ENCODE measurements around the gene GORASP2. TPM values are rescaled to one million over a fixed set of nuclear protein-coding genes. Genes with fewer than 3 reads are reported as not detected.

The GORASP2 gene
- total and polyA plus RNA-seq, 4 experiments from 2014 or later = 82.4 to 116 (median 97.1) TPM

DNA sequence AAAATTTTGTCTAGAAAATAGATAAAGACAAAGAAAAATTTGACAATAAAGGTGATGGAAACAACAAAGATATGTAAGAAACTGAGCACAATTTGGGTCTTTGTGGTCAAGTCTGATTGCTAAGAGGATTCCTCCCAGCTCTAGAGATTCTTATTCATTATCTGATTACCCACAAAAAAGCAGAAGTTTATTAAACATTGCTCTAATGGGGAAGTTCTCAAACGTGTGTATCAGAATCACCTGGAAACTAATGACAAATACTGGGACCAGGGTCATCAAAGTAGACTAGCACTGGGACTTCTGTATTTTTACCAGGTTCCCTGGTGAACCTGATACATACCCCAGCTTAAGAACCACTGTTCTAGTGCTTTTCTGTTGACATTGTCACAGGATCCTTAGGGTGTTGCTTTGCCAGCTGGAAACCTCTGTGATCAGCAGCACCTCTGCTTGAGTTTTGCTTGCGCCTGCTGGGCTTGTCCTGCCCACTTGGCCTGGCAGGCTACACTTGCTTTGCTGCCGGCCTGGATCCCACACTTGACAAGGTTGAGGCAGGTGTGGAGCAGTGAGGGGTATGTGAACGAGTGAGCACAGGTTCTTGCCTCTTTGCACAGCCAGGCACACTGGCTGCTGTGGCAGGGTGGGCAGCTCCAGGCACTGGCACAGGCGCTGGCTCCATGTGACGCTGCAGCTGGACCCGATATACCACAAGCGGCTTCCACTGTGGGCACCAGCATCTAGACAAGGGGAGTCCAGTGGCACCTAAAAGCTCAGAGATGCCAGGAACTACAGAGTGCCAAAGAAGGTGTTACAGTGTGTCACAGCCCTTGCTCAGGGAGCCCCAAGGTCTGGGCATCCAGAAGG lies 6.2 kb upstream of the GORASP2 start:
- ChIA-PET POLR2A (ENCODE audit: partially characterized antibody) (no interaction called here), CTCF (ENCODE audit: partially characterized antibody) (interaction anchor here (0.6 to 1.4 kb wide), 2 partner anchors 50 to 164 kb away, joined by 3 read pairs; no protein-coding TSS in a partner anchor)
- Histone ChIP-seq H3K36me3 (ENCODE audit: insufficient read depth, low read length) (no peaks in the 10 kb centered on the region), H3K4me1 (ENCODE audit: insufficient read depth, low read length) (peaks cover 1% of the 10 kb centered on the region), H3K27me3 (ENCODE audit: insufficient read depth, low read length) (no peaks in the 10 kb centered on the region), H3K9me3 (ENCODE audit: control insufficient read depth in 1 of 2, low read length in 2 of 2) (peaks cover 0 to 4% of the 10 kb centered on the region in 2 donors), H3K4me3 (ENCODE audit: low read length in 2 of 2) (no peak overlapping the region), H3K27ac (ENCODE audit: low read depth, low read length) (no peak overlapping the region)
- Mint-ChIP-seq H3K4me1 (peaks cover 0 to under 1% (median under 1%) of the 10 kb centered on the region in 4 donors), H3K36me3 (peaks cover 0 to under 1% of the 10 kb centered on the region in 2 donors), H3K27me3 (no peaks in the 10 kb centered on the region), H3K4me3 (no peak overlapping the region), H3K27ac (no peak overlapping the region), H3K9me3 (peaks cover 0 to 8% (median 5%) of the 10 kb centered on the region in 8 donors)
- DNase-seq = no peak
- intact Hi-C loops (cut with micrococcal nuclease) = no loop called here

DNA sequence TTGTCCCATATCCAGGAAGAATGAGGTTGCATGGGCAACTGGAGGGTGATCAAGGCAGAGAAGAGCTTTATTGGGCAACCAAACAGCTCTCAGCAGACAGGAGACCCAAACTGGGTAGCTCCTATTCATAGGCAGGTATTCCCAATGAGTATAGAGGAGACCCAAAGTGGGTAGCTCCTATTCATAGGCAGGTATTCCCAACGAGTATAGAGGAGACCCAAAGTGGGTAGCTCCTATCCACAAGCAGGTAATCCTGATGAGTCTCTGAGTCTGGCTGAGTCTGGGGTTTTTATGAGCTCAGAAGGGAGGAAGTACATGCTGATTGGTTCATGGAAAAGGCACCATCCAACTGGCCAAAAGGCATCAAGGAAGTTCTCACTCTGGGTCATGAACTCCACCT lies 5.3 kb upstream of the GORASP2 start:
- Histone ChIP-seq H3K27me3 (ENCODE audit: insufficient read depth, low read length) (no peaks in the 10 kb centered on the region), H3K4me1 (ENCODE audit: insufficient read depth, low read length) (peaks cover 9% of the 10 kb centered on the region), H3K27ac (ENCODE audit: low read depth, low read length) (no peak overlapping the region), H3K36me3 (ENCODE audit: insufficient read depth, low read length) (no peaks in the 10 kb centered on the region), H3K4me3 (ENCODE audit: low read length in 2 of 2) (no peak overlapping the region), H3K9me3 (ENCODE audit: control insufficient read depth in 1 of 2, low read length in 2 of 2) (peaks cover 0 to 4% of the 10 kb centered on the region in 2 donors)
- ChIA-PET POLR2A (ENCODE audit: partially characterized antibody) (no interaction called here), CTCF (ENCODE audit: partially characterized antibody) (interaction anchor here (1.5 kb wide), 1 partner anchor 49 kb away, joined by 4 read pairs; no protein-coding TSS in a partner anchor)
- no peak overlapping the region for H3K27ac Mint-ChIP-seq
- no peak overlapping the region for H3K4me3 Mint-ChIP-seq
- intact Hi-C loops (cut with micrococcal nuclease) = no loop called here
- no peaks in the 10 kb centered on the region for H3K36me3 Mint-ChIP-seq
- H3K4me1 Mint-ChIP-seq = peaks cover 4 to 9% (median 8%) of the 10 kb centered on the region in 4 donors
- no peak for DNase-seq
- H3K9me3 Mint-ChIP-seq = peaks cover 0 to 5% (median 0%) of the 10 kb centered on the region in 8 donors
- H3K27me3 Mint-ChIP-seq = no peaks in the 10 kb centered on the region

DNA sequence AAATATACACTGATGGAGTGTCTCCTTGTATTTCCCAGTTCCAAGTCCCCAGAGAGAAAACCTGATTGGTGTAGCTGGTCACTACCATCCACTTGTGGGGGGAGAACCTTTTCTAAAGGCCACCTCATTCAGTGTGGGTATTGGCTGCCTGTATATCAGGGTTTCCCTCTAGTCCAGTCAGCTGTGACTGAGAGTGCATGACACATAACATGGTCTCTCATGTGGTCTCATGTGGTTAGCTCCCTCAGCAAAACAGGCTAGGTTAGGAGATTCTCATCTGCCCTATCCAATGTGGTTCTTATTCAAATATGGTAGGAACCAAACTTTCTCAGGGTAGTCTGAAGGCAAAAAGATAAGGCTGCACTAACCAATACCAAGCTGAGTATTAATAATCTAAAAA lies 4.1 kb upstream of the GORASP2 start:
- Histone ChIP-seq H3K4me1 (ENCODE audit: insufficient read depth, low read length) (peaks cover 9% of the 10 kb centered on the region), H3K4me3 (ENCODE audit: low read length in 2 of 2) (no peak overlapping the region), H3K36me3 (ENCODE audit: insufficient read depth, low read length) (no peaks in the 10 kb centered on the region), H3K27ac (ENCODE audit: low read depth, low read length) (no peak overlapping the region), H3K9me3 (ENCODE audit: control insufficient read depth in 1 of 2, low read length in 2 of 2) (peaks cover 0 to 4% of the 10 kb centered on the region in 2 donors), H3K27me3 (ENCODE audit: insufficient read depth, low read length) (no peaks in the 10 kb centered on the region)
- peaks cover 4 to 12% (median 9%) of the 10 kb centered on the region in 4 donors for H3K4me1 Mint-ChIP-seq
- ChIA-PET POLR2A (ENCODE audit: partially characterized antibody) (no interaction called here), CTCF (ENCODE audit: partially characterized antibody) (interaction anchor here (1.5 kb wide), 1 partner anchor 48 kb away, joined by 4 read pairs; no protein-coding TSS in a partner anchor)
- DNase-seq = no peak
- no peaks in the 10 kb centered on the region for H3K27me3 Mint-ChIP-seq
- intact Hi-C loops (cut with micrococcal nuclease) = loop anchor here (5.0 kb wide), 2 partner anchors 1172 to 1343 kb away; partner anchors contain the start of gene PPIG
- no peak overlapping the region for H3K4me3 Mint-ChIP-seq
- H3K27ac Mint-ChIP-seq = no peak overlapping the region
- peaks cover 0 to 1% of the 10 kb centered on the region in 2 donors for H3K36me3 Mint-ChIP-seq
- peaks cover 0 to 1% (median 0%) of the 10 kb centered on the region in 8 donors for H3K9me3 Mint-ChIP-seq

DNA sequence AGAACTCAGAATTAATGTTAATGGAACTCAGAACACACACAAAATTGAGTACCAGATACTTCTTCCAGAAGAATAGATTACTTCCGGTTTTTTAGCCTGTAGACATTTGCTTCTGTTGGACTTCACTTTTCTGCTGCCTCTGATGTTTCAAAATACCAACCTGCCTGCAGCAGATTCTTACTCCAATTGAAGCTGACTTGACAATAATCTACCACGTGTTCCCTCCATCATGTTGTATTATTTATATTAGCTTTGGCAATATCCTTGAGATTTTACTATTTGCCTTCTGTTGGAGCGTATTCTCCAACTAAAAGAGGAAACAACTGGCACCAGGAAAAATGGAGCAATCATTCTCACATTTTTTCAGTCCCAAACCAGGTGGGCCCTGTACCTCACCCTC lies 3.1 kb upstream of the GORASP2 start:
- DNase-seq = no peak
- no peak overlapping the region for H3K27ac ChIP-seq (ENCODE audit: low read depth, low read length)
- Mint-ChIP-seq H3K27me3 (no peaks in the 10 kb centered on the region), H3K4me1 (peaks cover 12 to 22% (median 17%) of the 10 kb centered on the region in 4 donors), H3K4me3 (no peak overlapping the region), H3K9me3 (peaks cover 0 to 1% (median 0%) of the 10 kb centered on the region in 8 donors), H3K27ac (no peak overlapping the region), H3K36me3 (peaks cover 0 to 9% of the 10 kb centered on the region in 2 donors)
- no peak overlapping the region for H3K4me3 ChIP-seq (ENCODE audit: low read length in 2 of 2)
- intact Hi-C loops (cut with micrococcal nuclease) = loop anchor here (5.0 kb wide), 2 partner anchors 1171 to 1344 kb away; partner anchors contain the start of gene PPIG
- ChIA-PET POLR2A (ENCODE audit: partially characterized antibody) (no interaction called here), CTCF (ENCODE audit: partially characterized antibody) (interaction anchor here (1.4 kb wide), 1 partner anchor 51 kb away, joined by 4 read pairs; no protein-coding TSS in a partner anchor)
- peaks cover 15% of the 10 kb centered on the region for H3K4me1 ChIP-seq (ENCODE audit: insufficient read depth, low read length)
- H3K36me3 ChIP-seq (ENCODE audit: insufficient read depth, low read length) = no peaks in the 10 kb centered on the region
- peaks cover 0 to 4% of the 10 kb centered on the region in 2 donors for H3K9me3 ChIP-seq (ENCODE audit: control insufficient read depth in 1 of 2, low read length in 2 of 2)
- no peaks in the 10 kb centered on the region for H3K27me3 ChIP-seq (ENCODE audit: insufficient read depth, low read length)

DNA sequence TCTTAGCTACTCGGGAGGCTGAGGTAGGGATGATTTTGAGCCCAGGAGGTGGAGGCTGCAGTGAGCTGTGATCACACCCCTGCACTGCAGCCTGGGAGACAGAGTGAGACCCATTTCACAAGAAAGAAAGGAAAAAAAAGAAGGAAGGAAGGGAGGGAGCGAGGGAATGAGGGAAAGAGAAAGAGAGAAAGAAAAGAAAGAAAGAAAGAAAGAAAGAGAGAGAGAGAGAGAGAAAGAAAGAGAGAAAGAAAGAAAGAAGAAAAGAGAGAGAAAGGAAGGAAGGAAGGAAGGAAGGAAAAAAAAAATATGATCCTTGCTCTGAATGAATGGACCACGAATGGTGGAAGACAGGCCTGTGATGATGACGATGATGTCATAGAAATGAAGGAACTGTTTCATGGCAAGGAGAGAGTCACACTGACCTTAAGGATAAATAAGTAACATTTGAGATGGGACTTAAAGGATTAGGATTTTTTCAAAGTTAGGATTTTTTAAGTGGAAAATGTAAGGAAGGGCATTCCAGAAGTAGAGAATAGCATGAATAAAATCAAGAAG lies 2.2 kb upstream of the GORASP2 start:
- H3K27ac Mint-ChIP-seq = peak overlapping the region in 4 of 7 donors; percentile 48 to 70 (median 58)
- H3K4me1 ChIP-seq (ENCODE audit: insufficient read depth, low read length) = peaks cover 23% of the 10 kb centered on the region
- H3K36me3 Mint-ChIP-seq = peaks cover 0 to 11% of the 10 kb centered on the region in 2 donors
- no peak overlapping the region for H3K27ac ChIP-seq (ENCODE audit: low read depth, low read length)
- H3K4me3 Mint-ChIP-seq = no peak overlapping the region
- ChIA-PET POLR2A (ENCODE audit: partially characterized antibody) (no interaction called here), CTCF (ENCODE audit: partially characterized antibody) (interaction anchor here (1.2 to 1.4 kb wide), 2 partner anchors 52 to 490 kb away, joined by 4 to 6 read pairs; no protein-coding TSS in a partner anchor)
- no peaks in the 10 kb centered on the region for H3K36me3 ChIP-seq (ENCODE audit: insufficient read depth, low read length)
- peaks cover 0 to 1% (median 0%) of the 10 kb centered on the region in 8 donors for H3K9me3 Mint-ChIP-seq
- no peaks in the 10 kb centered on the region for H3K27me3 Mint-ChIP-seq
- peaks cover 0 to 4% of the 10 kb centered on the region in 2 donors for H3K9me3 ChIP-seq (ENCODE audit: control insufficient read depth in 1 of 2, low read length in 2 of 2)
- peaks cover 14 to 30% (median 24%) of the 10 kb centered on the region in 4 donors for H3K4me1 Mint-ChIP-seq
- intact Hi-C loops (cut with micrococcal nuclease) = loop anchor here (5.0 kb wide), 2 partner anchors 1170 to 1345 kb away; partner anchors contain the start of gene PPIG
- no peak for DNase-seq
- H3K27me3 ChIP-seq (ENCODE audit: insufficient read depth, low read length) = no peaks in the 10 kb centered on the region
- H3K4me3 ChIP-seq (ENCODE audit: low read length in 2 of 2) = no peak overlapping the region

DNA sequence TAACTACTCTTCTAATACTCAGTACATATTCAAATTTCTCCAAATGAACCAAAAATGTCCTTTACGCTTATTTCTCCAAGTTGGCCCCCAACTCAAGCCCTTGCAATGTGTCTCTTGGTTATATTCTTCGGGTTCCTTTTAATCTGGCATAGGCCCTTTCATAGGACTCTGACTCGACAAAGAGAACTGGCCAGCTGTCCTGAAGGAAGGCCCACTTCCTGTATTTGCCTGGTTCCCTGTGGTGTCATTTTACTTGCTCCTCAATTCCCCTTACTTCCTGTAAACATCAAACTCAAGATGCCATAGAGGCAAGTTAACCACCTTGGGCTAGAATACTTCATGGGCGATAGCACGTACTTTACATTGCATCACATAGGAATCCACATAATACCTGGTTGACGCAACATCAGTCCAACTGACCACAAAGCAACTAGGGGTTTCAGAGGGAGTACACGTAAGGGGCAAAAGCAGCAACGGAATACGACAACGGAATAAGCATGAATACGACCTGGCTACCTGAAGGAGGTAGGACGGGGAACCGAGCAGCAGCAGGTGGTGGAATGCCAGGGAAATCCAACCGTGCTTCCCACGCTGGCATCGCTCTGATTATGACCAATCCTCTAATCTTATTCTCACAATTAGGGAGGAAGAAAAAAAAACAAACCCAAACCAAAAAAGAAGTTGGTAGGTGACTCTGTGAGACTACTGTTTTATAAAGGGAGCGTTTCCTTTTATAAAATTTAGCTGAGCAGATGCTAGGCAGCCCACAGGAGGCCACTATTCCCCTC lies 823 bp upstream of the GORASP2 start:
- H3K4me3 Mint-ChIP-seq = peak overlapping the region; percentile 75 to 99 (median 92)
- H3K36me3 Mint-ChIP-seq = peaks cover 0 to 17% of the 10 kb centered on the region in 2 donors
- H3K27me3 Mint-ChIP-seq = no peaks in the 10 kb centered on the region
- POLR2A ChIA-PET (ENCODE audit: partially characterized antibody) = interaction anchor here (0.6 to 3.8 kb wide), 17 partner anchors 15 to 1130 kb away, joined by 3 to 38 read pairs (median 6); partner anchors contain the start of genes DCAF17, METTL5, METTL8 and SLC25A12
- Histone ChIP-seq H3K4me3 (ENCODE audit: low read length in 2 of 2) (peak overlapping the region in 1 of 2 donors; percentile 49), H3K9me3 (ENCODE audit: control insufficient read depth in 1 of 2, low read length in 2 of 2) (peaks cover 0 to 4% of the 10 kb centered on the region in 2 donors), H3K36me3 (ENCODE audit: insufficient read depth, low read length) (no peaks in the 10 kb centered on the region), H3K27ac (ENCODE audit: low read depth, low read length) (peak overlapping the region; percentile 48), H3K4me1 (ENCODE audit: insufficient read depth, low read length) (peaks cover 36% of the 10 kb centered on the region), H3K27me3 (ENCODE audit: insufficient read depth, low read length) (no peaks in the 10 kb centered on the region)
- peaks cover 21 to 42% (median 34%) of the 10 kb centered on the region in 4 donors for H3K4me1 Mint-ChIP-seq
- DNase-seq = no peak
- H3K27ac Mint-ChIP-seq = peak overlapping the region; percentile 93 to 96 (median 95)
- H3K9me3 Mint-ChIP-seq = peaks cover 0 to 1% (median 0%) of the 10 kb centered on the region in 8 donors
- intact Hi-C loops (cut with micrococcal nuclease) = loop anchor here (1.0 to 5.0 kb wide), 4 partner anchors 488 to 1346 kb away; partner anchors contain the start of genes DYNC1I2 and PPIG
- CTCF ChIA-PET (ENCODE audit: partially characterized antibody) = interaction anchor here (0.6 to 4.0 kb wide), 39 partner anchors 8 to 1100 kb away, joined by 3 to 26 read pairs (median 4); partner anchors contain the start of genes DCAF17, GAD1 and METTL8
